ENCODE results near the gene RGS16. TPM values are rescaled to one million over a fixed set of nuclear protein-coding genes. Genes with fewer than 3 reads are reported as not detected.

The RGS16 gene
- total and polyA plus RNA-seq, 2 donors (not counting 3 experiments of a cell fraction or from before 2014, with no cell fraction given) = not detected

- DNase-seq (ENCODE audit: low read depth, low spot score) (no peak), FAIRE-seq (no peak)
- Histone ChIP-seq H3K36me3 (ENCODE audit: control insufficient read depth in 2 of 2, extremely low read depth in 1 of 2, insufficient read depth in 2 of 2, low read length in 2 of 2) (no peaks in the 10 kb centered on the region), H3K27ac (ENCODE audit: insufficient read depth, low read depth, low read length) (no peak overlapping the region), H3K79me2 (ENCODE audit: control insufficient read depth, insufficient read depth, low read length) (no peaks in the 10 kb centered on the region), H3K9me3 (replicated peaks; ENCODE audit: control insufficient read depth, insufficient read depth, low read length) (no peaks in the 10 kb centered on the region), H3K27me3 (ENCODE audit: control insufficient read depth in 2 of 2, insufficient read depth in 2 of 2, low read length in 2 of 2) (no peaks in the 10 kb centered on the region), H4K20me1 (replicated peaks; ENCODE audit: control insufficient read depth, extremely low read depth, insufficient read depth, low read length) (no peaks in the 10 kb centered on the region), H3K4me1 (ENCODE audit: control insufficient read depth, extremely low read depth, insufficient read depth, low read length) (no peaks in the 10 kb centered on the region), H2AFZ (ENCODE audit: low read depth, low read length) (no peak overlapping the region), H3K4me3 (replicated peaks in 1 of 3; ENCODE audit: insufficient read depth in 1 of 3, low read depth in 1 of 3, low read length in 3 of 3) (no peak overlapping the region), H3K9ac (replicated peaks; ENCODE audit: extremely low read depth, insufficient read depth, low read length) (no peak overlapping the region), H3K9me1 (replicated peaks; ENCODE audit: control insufficient read depth, extremely low read depth, insufficient read depth, low read length) (no peaks in the 10 kb centered on the region), H3K4me2 (ENCODE audit: insufficient read depth, low read length) (no peak overlapping the region)
- BruUV-seq (replicated peaks) = no TSS peak
- TF ChIP-seq FOS (IDR thresholded peaks at IDR 0.05; ENCODE audit: borderline replicate concordance, insufficient read depth, low read length) (no peak), MYC (IDR thresholded peaks at IDR 0.05; ENCODE audit: low read depth, low read length) (no peak)
- CTCF ChIA-PET = interaction anchor here (0.8 to 0.9 kb wide), 2 partner anchors 49 to 425 kb away, joined by 3 read pairs; no protein-coding TSS in a partner anchor
- dilution Hi-C loops (cut with MboI; ENCODE audit: extremely low pct_ligation_motif_present, low sequenced_read_pairs) = no loop called here
- intact Hi-C loops (cut with micrococcal nuclease) = no loop called here
- POLR2A ChIA-PET = no interaction called here
These were observed 36.6 kb downstream of the RGS16 start for GRCh38 chr1:182567629-182568028.

- no TSS peak for BruUV-seq (replicated peaks)
- intact Hi-C loops (cut with micrococcal nuclease) = no loop called here
These were observed 38.7 kb downstream of the RGS16 start for GRCh38 chr1:182565537-182565936.

More at GRCh38 chr1:182565537-182565936, 38.7 kb downstream of the RGS16 start:
- no peak overlapping the region for H3K4me2 ChIP-seq (ENCODE audit: insufficient read depth, low read length)
- no peak for TF ChIP-seq POLR2A (IDR thresholded peaks at IDR 0.05; ENCODE audit: low read depth, low read length)
- TF ChIP-seq JUN (IDR thresholded peaks at IDR 0.05; ENCODE audit: borderline replicate concordance, insufficient read depth, insufficient read length, low read depth) = no peak
- TF ChIP-seq FOS (IDR thresholded peaks at IDR 0.05; ENCODE audit: borderline replicate concordance, insufficient read depth, low read length) = no peak
- TF ChIP-seq MAX (IDR thresholded peaks at IDR 0.05; ENCODE audit: insufficient read depth, insufficient read length) = no peak
- no peak for TF ChIP-seq POLR2AphosphoS5 (IDR thresholded peaks at IDR 0.05; ENCODE audit: insufficient read depth, low read depth, low read length)
- TF ChIP-seq GATA2 (IDR thresholded peaks at IDR 0.05; ENCODE audit: insufficient read depth, insufficient read length, low read depth, low read length) = no peak
- TF ChIP-seq MYC (IDR thresholded peaks at IDR 0.05; ENCODE audit: low read depth, low read length) = no peak
- no peak for TF ChIP-seq EZH2 (IDR thresholded peaks at IDR 0.05; ENCODE audit: borderline replicate concordance, low read depth, low read length, severe bottlenecking)
- TF ChIP-seq CTCF (IDR thresholded peaks at IDR 0.05; ENCODE audit: extremely low read depth in 1 of 2, insufficient read depth in 1 of 2, low read depth in 1 of 2, low read length in 2 of 2) = no peak
- H3K27ac ChIP-seq (ENCODE audit: insufficient read depth, low read depth, low read length) = no peak overlapping the region
- H3K9me1 ChIP-seq (replicated peaks; ENCODE audit: control insufficient read depth, extremely low read depth, insufficient read depth, low read length) = no peaks in the 10 kb centered on the region
- H4K20me1 ChIP-seq (replicated peaks; ENCODE audit: control insufficient read depth, extremely low read depth, insufficient read depth, low read length) = no peaks in the 10 kb centered on the region
- no peak overlapping the region for H3K4me3 ChIP-seq (replicated peaks in 1 of 3; ENCODE audit: insufficient read depth in 1 of 3, low read depth in 1 of 3, low read length in 3 of 3)
- no peak for DNase-seq (ENCODE audit: low read depth, low spot score)
- no peak overlapping the region for H2AFZ ChIP-seq (ENCODE audit: low read depth, low read length)
- H3K79me2 ChIP-seq (ENCODE audit: control insufficient read depth, insufficient read depth, low read length) = no peaks in the 10 kb centered on the region
- CTCF ChIA-PET = interaction anchor here (1.2 kb wide), 1 partner anchor 35 kb away, joined by 3 read pairs; no protein-coding TSS in a partner anchor
- no peaks in the 10 kb centered on the region for H3K36me3 ChIP-seq (ENCODE audit: control insufficient read depth in 2 of 2, extremely low read depth in 1 of 2, insufficient read depth in 2 of 2, low read length in 2 of 2)
- H3K9me3 ChIP-seq (replicated peaks; ENCODE audit: control insufficient read depth, insufficient read depth, low read length) = no peaks in the 10 kb centered on the region
- H3K4me1 ChIP-seq (ENCODE audit: control insufficient read depth, extremely low read depth, insufficient read depth, low read length) = no peaks in the 10 kb centered on the region
- FAIRE-seq = no peak
- POLR2A ChIA-PET = no interaction called here
- no peaks in the 10 kb centered on the region for H3K27me3 ChIP-seq (ENCODE audit: control insufficient read depth in 2 of 2, insufficient read depth in 2 of 2, low read length in 2 of 2)
- H3K9ac ChIP-seq (replicated peaks; ENCODE audit: extremely low read depth, insufficient read depth, low read length) = no peak overlapping the region
- dilution Hi-C loops (cut with MboI; ENCODE audit: extremely low pct_ligation_motif_present, low sequenced_read_pairs) = no loop called here
